ENCODE results near the gene PLCB2. TPM values are rescaled to one million over a fixed set of nuclear protein-coding genes. Genes with fewer than 3 reads are reported as not detected.

Gene PLCB2
- total RNA-seq, 1 experiment from 2014 or later = 7.4 TPM

- H2BK12ac ChIP-seq (ENCODE audit: insufficient read length, low read depth, low read length) = no peak within 1 kb of the TSS
- H3K27ac ChIP-seq (ENCODE audit: insufficient read length, low read depth, low read length) = no peak within 1 kb of the TSS
- no peak for TF ChIP-seq CTCF (conservative IDR thresholded peaks at IDR 0.05)
- no peak within 1 kb of the TSS for H3K56ac ChIP-seq (ENCODE audit: insufficient read length, low read depth, low read length)
- no peak within 1 kb of the TSS for H3K14ac ChIP-seq (ENCODE audit: insufficient read depth, low read length)
- H3K36me3 Mint-ChIP-seq (ENCODE audit: insufficient read depth in 1 of 3, low read depth in 3 of 3) = no peaks in the 10 kb centered on the region
- no peak within 1 kb of the TSS for H4K91ac ChIP-seq (ENCODE audit: insufficient read length, low read depth, low read length)
- H3K9me3 ChIP-seq (ENCODE audit: control insufficient read depth, low read depth, low read length) = no peaks in the 10 kb centered on the region
- H3K9me3 Mint-ChIP-seq = no peaks in the 10 kb centered on the region
- DNase-seq = no peak
- H4K8ac ChIP-seq (replicated peaks; ENCODE audit: insufficient read length, low read depth, low read length) = no peak within 1 kb of the TSS
- H3K27me3 ChIP-seq (ENCODE audit: insufficient read depth, low read length) = no peaks in the 10 kb centered on the region
- H3T11ph ChIP-seq (ENCODE audit: low read length) = no peak within 1 kb of the TSS
- no peak within 1 kb of the TSS for H3K18ac ChIP-seq (ENCODE audit: insufficient read length, low read depth, low read length)
- H3K79me1 ChIP-seq (ENCODE audit: insufficient read depth, low read depth, low read length, poor library complexity, severe bottlenecking) = no peaks in the 10 kb centered on the region
- H4K5ac ChIP-seq (ENCODE audit: insufficient read length, low read depth, low read length) = no peak within 1 kb of the TSS
- no peak within 1 kb of the TSS for H2BK5ac ChIP-seq (ENCODE audit: insufficient read length, low read length)
- no peak within 1 kb of the TSS for H2BK20ac ChIP-seq (ENCODE audit: low read depth, low read length, poor library complexity, severe bottlenecking)
- no peak within 1 kb of the TSS for H3K23ac ChIP-seq (ENCODE audit: insufficient read length, low read depth, low read length)
- H3K4me3 Mint-ChIP-seq = no peak within 1 kb of the TSS; a peak in 1 of 5 replicates
- no peak within 1 kb of the TSS for H3K4ac ChIP-seq (ENCODE audit: low read depth, low read length)
- H3K4me2 ChIP-seq (ENCODE audit: insufficient read depth, insufficient read length, low read length) = no peak within 1 kb of the TSS
- no peak within 1 kb of the TSS for H2BK15ac ChIP-seq (ENCODE audit: low read depth, low read length)
- no peaks in the 10 kb centered on the region for H3K79me2 ChIP-seq (ENCODE audit: insufficient read depth, low read length)
- no peak within 1 kb of the TSS for H2AFZ ChIP-seq (ENCODE audit: low read length)
- no peak within 1 kb of the TSS for H3K9ac ChIP-seq (ENCODE audit: extremely low read depth, insufficient read length, low read length)
- H2AK5ac ChIP-seq (ENCODE audit: insufficient read length, low read length) = no peak within 1 kb of the TSS
- no peaks in the 10 kb centered on the region for H4K20me1 ChIP-seq (ENCODE audit: control insufficient read depth, insufficient read depth, insufficient read length)
- no peak within 1 kb of the TSS for H2BK120ac ChIP-seq (ENCODE audit: low read depth, low read length, poor library complexity, severe bottlenecking)
- no CpG with 5 or more reads among the region's 17 CpGs for WGBS (ENCODE audit: extremely low coverage, insufficient read length, low lambda C conversion rate)
- H3K27me3 Mint-ChIP-seq (ENCODE audit: low read depth) = peaks cover 14% of the 10 kb centered on the region
- peak within 1 kb of the TSS; percentile 17 to 76 (median 57); a peak in 3 of 7 replicates for H3K27ac Mint-ChIP-seq
- peaks cover 14 to 38% of the 10 kb centered on the region in 2 experiments for H3K4me1 Mint-ChIP-seq
- no peaks in the 10 kb centered on the region for H3K23me2 ChIP-seq (ENCODE audit: insufficient read length, low read depth, low read length, poor library complexity, severe bottlenecking)
- H3K4me1 ChIP-seq (ENCODE audit: insufficient read depth, low read length) = no peaks in the 10 kb centered on the region
Measured at GRCh38 chr15:40340740-40341400, 33.1 kb upstream of the PLCB2 start, which contains the start of gene CCDC9B. Gene CCDC9B (minus strand): TSS chr15:40340939. CDS start chr15:40340819, 120 bp downstream.

Data from H9 (cell line).